CMK (cell line): Measurements from ENCODE around the gene RPS19.

ENCODE experiments used
- DNase-seq: peaks from one replicate; pipeline ENCODE4 v3.0.0-alpha.2; 2010; ENCODE audit warnings: low read depth

Gene RPS19

DNA sequence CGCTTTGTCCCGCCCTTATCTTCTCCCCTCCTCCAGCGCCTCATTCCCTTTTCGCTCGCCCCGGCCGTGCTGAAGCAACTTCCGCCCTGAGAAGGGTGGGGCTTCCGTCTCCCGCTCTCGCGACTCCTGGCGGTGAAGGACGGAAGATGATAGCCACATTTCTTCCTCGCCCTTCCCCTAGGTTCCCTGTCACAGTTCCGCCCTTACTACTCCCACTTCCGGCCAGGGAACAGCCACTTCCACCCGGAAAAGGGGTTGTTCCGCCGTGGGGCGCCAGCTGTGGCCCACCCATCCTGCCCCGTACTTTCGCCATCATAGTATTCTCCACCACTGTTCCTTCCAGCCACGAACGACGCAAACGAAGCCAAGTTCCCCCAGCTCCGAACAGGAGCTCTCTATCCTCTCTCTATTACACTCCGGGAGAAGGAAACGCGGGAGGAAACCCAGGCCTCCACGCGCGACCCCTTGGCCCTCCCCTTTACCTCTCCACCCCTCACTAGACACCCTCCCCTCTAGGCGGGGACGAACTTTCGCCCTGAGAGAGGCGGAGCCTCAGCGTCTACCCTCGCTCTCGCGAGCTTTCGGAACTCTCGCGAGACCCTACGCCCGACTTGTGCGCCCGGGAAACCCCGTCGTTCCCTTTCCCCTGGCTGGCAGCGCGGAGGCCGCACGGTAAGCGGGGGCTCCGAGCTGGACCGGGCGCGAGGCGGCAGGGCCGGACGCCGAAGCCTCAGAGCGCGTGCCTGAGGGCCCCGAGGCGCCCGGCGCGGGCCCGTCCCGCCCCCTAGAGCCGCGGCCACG is at the start of gene RPS19:
Gene RPS19, plus strand, starts transcription at position 638 of the 801 bp plus-strand sequence. CDS start 520 bp downstream, outside the sequence.
- DNase-seq = peak; percentile 97

GRCh38 chr19:41810301-41810700 is 49.8 kb upstream of the RPS19 start:
- no peak for DNase-seq

GRCh38 chr19:41811036-41811435 is 49.0 kb upstream of the RPS19 start:
- DNase-seq = no peak

DNA sequence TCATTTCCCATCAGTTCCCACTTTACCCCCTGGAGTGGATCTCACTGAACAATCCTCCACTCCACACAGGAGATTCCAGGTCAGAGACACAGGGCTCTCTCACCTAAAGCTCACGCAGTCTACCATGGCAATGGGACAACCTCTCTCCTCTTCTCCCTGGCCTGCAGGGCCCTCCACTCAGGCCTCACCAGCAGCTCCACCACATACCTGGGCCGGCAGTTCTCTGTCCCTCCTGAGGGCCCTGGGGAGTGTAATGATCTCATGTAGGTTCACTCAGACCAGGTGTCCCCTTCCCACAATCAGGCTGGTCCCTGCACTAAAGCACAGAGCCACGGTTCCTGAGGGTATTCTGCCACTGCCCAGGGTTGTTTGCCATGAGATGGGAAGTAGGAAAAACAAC is 48.1 kb upstream of the RPS19 start:
- DNase-seq = no peak

DNA sequence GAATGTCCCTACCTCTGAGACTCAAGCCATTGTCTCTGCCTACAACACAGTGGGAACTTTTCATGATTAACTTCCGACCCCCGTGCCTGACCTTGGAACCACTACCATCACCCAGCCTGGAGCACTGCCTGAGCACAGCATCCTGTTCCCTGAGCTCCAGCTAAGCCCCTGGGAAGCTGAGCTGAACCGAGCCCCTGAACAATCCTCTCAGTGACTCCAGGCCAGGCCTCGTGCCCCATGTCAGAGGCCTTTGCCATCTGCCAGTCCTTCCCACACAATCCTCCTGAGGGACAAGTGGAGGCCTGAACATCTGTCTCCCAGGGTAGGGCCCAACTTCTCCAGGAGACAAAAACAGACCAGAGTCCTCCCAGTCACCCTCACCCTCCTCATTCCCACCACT is 46.1 kb upstream of the RPS19 start:
- DNase-seq = no peak

- no peak for DNase-seq
Observed at GRCh38 chr19:41815301-41815700, 44.8 kb upstream of the RPS19 start.

DNA sequence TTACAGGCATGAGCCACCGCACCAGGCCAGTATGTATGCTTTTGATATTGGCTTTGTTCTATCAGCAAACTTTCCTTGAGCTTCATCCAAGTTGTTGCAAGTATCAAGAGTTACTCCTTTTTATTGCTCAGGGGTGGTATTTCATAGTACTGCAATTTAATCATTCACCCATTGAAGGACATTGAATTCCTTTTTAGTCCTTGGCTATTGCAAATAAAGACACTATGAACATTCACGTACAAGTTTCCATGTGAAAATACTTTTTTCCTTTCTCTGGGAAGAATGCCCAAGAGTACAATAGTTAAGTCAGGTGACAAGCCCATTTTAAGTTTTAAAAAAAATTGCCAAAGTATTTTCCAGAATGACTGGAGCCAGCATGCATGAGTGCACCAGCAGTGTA is 43.3 kb upstream of the RPS19 start:
- DNase-seq = no peak

DNA sequence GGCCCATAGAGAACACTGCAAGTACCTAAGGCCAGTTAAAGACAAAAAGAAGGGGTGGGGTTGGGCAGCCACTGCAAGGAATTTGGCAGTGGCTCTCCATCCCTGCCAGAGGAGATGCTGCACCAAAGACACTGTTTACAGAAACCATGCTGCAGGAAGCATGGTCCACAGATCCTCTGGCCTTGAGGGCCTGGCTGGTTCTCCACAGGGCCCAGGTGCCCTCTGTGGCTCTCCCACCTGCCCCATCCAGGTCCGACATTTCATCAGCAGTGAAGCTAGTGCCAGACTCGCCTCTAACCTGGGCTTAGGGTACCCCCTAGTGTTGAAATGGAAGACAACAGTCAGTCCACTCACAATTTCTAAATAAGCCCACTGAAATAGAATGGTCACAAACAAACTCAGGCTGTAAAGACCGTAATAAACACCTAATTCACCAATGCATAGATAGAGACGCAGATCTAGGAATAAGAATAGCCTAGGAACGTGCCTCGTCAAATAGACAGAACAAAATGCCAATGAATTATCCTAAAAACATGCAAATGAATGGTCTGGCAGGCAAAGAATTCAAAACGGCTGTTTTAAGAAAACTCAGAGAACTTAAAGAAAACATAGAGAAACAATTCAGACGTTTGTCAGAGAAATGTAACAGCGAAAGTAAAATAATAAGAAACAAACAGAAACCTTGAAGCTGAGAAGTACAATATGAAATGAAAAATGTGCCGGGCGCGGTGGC is 38.9 kb upstream of the RPS19 start:
- no peak for DNase-seq

- no peak for DNase-seq
Observed at GRCh38 chr19:41837981-41838708, 21.9 kb upstream of the RPS19 start.

DNA sequence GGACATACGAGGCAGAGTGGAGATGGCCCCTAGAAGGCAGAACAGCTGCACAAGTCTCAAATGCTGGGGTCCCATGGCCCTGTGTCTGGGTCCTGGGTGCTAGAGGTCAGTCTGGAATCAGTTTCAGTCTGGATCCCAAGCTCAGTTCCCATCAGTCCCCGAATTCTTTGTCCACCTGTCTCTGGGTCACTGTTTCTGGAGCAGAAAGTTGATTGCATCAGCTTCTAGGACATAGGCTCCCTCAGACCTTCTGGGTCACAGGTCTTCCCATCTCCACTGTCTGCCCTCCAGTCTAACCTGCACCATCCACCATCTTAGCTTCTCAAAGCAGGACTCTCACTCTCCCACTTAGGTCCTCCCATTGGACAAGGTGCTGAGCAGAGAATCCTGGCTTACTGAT is 20.8 kb upstream of the RPS19 start:
- no peak for DNase-seq

DNA sequence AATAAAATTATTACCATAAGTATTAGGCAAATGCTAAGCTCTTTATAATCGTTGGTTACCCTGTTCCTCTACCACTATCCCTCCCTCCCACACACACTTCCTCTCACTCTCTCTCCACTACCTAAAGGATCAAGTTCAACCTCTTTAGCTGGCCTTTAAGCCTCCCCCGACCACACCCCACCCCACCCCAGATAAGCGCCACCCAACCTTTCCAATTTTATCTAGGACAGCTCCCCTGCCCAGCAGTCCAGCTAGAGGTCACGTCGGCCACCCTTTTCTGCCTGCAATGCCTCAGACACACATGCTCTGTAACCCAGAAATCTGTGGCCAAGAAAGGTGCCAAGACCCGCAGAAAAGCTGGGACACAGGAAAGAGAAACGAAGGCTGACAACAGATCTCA is 16.7 kb upstream of the RPS19 start:
- DNase-seq = no peak

DNA sequence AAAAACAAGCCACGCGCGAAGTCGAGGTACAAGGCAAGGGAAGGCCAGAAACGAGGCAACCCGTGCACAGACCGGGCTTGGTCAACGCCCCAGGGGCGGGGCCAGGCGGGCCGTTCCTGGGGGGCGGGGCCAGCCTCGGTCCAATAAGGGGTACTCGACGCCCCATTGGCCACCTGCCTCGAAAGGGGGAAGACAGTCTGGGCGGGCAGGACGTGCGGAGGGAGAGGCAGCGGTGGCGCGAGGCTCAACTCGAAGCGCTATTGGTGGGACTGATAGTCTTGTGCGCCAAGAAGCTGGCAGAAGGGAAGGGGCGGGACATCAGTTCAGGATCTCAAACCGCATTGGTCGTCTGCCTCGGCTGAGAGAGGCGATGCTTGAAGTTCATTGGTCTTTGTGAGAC is 15.5 kb upstream of the RPS19 start, which contains the start of gene LYPD4:
Gene LYPD4, minus strand, starts transcription at position 83 of the 400 bp plus-strand sequence. CDS start 5,398 bp downstream, outside the sequence.
- DNase-seq = no peak

GRCh38 chr19:41845001-41845050 is 15.2 kb upstream of the RPS19 start, which contains the start of gene DMRTC2:
Gene DMRTC2 (plus strand): TSS chr19:41845042. CDS start chr19:41847429, 2,387 bp downstream.
- DNase-seq = no peak

- no peak for DNase-seq
Observed at GRCh38 chr19:41845051-41845590, 14.9 kb upstream of the RPS19 start.

- no peak for DNase-seq
Observed at GRCh38 chr19:41847351-41848105, 12.5 kb upstream of the RPS19 start.

DNA sequence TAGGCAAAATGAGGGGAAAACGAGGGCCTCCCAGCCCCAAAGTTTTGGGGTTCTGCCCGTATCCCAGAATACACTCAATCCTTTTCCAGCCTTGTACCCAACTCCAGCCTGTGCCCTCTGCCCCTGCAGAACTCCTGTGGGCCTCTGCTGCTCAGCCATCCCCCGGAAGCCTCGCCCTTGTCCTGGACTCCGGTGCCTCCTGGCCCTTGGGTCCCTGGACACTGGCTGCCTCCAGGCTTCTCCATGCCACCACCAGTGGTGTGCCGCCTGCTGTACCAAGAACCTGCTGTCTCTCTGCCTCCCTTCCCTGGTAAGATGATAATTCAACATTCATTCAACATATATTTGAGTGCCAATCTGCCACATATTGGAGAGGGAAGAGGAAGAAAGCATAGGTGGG is 11.4 kb upstream of the RPS19 start:
- no peak for DNase-seq

GRCh38 chr19:41849067-41849466 is 11.0 kb upstream of the RPS19 start:
- DNase-seq = no peak

DNA sequence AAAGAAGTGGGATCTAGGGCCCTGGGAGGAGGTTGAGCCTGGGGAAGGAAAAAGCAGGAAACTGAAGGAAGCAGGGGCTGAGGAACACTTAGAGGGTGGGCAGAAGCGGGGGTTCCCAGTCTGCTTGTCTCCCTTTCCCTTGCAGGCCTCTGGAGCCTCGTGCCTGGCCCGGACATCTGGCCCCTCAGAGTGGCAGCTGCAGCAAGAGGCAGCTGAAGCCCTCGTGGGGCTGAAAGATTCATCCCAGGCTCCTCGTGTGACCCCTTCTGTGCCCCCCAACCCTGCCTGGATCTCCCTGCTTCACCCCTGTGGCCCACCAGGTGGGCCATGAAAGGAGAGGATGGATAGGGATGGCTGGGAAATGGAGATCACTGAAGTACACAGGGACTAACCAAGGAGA is 9.7 kb upstream of the RPS19 start:
- DNase-seq = no peak

DNA sequence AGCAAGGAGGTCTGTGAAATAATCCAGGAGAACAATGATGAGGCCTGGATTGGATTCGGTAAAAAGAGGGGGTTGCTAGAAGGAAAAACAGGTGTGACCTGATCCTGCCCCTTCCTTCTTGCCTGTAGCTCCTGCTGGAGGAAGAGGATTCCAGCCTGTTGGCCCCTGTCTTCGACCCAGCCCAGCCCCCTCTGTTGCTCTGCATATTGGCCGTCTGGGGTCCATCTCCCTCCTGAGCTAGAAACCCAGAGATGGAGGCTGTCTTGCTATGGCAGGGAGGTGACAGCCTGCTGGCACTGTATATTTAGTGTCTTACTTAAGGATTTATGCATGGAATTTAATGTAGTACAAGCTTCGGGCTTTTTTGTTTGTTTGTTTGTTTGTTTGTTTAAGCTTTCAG is 8.6 kb upstream of the RPS19 start:
- no peak for DNase-seq

DNA sequence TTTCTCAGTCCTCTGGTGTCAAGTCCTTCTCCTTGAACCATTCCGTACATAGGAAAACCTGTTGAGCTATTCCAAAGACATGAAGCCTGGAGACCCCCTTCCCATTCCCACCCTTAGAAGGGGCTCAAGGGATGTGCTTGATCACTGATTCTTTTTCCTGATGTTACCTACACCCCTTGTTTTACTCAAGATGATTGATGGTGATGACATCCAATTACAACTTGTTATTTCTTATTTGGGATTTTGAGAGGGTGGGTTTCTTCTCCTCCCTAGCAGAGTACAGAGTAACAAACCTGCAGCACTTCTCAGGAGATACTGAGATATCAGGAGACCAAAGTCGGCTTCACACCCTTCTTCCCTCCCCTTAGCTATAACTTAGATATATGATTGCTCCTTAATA is 6.7 kb upstream of the RPS19 start:
- no peak for DNase-seq

DNA sequence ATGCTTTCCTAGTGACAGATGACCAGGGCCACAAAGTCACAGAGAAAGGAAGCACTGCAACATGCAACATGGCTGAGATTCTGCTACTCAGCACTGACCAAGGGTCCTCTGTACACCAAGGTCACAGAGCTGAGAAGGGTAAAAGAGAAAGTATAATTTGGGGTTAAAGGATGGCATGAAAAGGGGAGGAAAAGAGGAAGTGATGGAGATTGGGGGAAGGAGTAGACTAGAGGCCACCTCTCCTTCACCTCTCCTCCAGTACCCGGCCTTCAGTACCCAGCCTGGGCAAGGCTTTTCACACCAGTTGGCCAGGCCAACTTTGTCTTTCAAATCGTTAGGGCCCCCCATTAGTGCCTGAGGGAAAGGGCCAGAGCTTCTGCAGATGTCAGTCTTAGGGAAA is 6.3 kb upstream of the RPS19 start:
- DNase-seq = no peak

DNA sequence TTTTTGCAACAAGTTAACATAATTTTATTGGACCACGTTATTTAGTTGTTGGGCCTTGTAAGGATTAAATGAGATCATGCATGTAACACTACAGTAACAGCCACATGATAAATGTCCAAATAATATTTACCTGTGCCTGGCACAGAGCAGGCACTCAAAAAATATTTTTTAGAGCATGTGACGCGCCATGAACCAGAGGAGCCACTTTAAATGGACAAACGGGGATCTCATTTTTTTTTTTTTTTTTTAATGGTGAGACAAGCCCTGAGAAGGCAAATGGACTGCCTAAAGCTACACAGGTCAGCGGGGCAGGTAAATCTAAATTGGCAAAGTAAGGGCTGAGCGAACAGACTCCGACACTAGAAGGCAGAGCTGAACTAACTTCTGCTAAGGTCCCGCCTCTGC is 840 bp upstream of the RPS19 start:
- DNase-seq = no peak
